ENCODE results near the gene NOXA1. TPM values are rescaled to one million over a fixed set of nuclear protein-coding genes. Genes with fewer than 3 reads are reported as not detected.

NOXA1 gene
- total and polyA plus RNA-seq, 2 of the 8 experiments (the other 6 are each of a cell fraction or from before 2014, with no cell fraction given) = 0.34 to 0.91 TPM

- Histone ChIP-seq H3K27ac (ENCODE audit: low read depth, low read length) (no peak overlapping the region), H3K56ac (replicated peaks; ENCODE audit: insufficient read length, low read depth, low read length) (no peak overlapping the region), H3K23me2 (ENCODE audit: low read depth, low read length) (no peaks in the 10 kb centered on the region), H4K5ac (ENCODE audit: insufficient read length, low read depth, low read length) (no peak overlapping the region), H3K79me2 (ENCODE audit: control insufficient read depth in 1 of 2, insufficient read depth in 2 of 2, low read length in 2 of 2) (peaks cover 0 to 3% of the 10 kb centered on the region in 2 experiments; a peak in 1 of 4 replicates), H2AFZ (ENCODE audit: low read length) (no peak overlapping the region), H3K27me3 (replicated peaks in 1 of 4; ENCODE audit: control insufficient read depth in 3 of 4, extremely low read depth in 1 of 4, insufficient read depth in 3 of 4, low read length in 3 of 4) (no peaks in the 10 kb centered on the region), H3K18ac (ENCODE audit: extremely low read depth, low read length) (no peak overlapping the region), H4K20me1 (replicated peaks in 1 of 2; ENCODE audit: control insufficient read depth in 1 of 2, insufficient read depth in 2 of 2, low read length in 2 of 2) (peaks cover 0 to 3% of the 10 kb centered on the region in 2 experiments), H3K4me3 (ENCODE audit: extremely low read depth in 1 of 4, insufficient read depth in 2 of 4, low read depth in 3 of 4, low read length in 4 of 4) (no peak overlapping the region), H2AK5ac (ENCODE audit: low read depth, low read length) (no peak overlapping the region), H2BK15ac (ENCODE audit: low read length) (no peak overlapping the region), H4K91ac (replicated peaks; ENCODE audit: insufficient read length, low read length) (no peak overlapping the region), H2BK120ac (replicated peaks; ENCODE audit: low read depth, low read length) (no peak overlapping the region), H3K4me1 (replicated peaks in 1 of 4; ENCODE audit: control insufficient read depth in 3 of 4, insufficient read depth in 4 of 4, low read length in 3 of 4) (peaks cover 0 to 5% (median 0%) of the 10 kb centered on the region in 4 experiments; a peak in 2 of 7 replicates), H2BK12ac (ENCODE audit: low read depth, low read length) (no peak overlapping the region), H3K9me3 (ENCODE audit: insufficient read depth in 2 of 2, low read depth in 1 of 2, low read length in 1 of 2) (no peaks in the 10 kb centered on the region), H3K4ac (replicated peaks; ENCODE audit: insufficient read length, low read depth, low read length) (no peak overlapping the region), H3K23ac (ENCODE audit: insufficient read length) (no peak overlapping the region), H2BK20ac (ENCODE audit: low read length) (no peak overlapping the region), H3K9ac (replicated peaks in 1 of 4; ENCODE audit: extremely low read depth in 1 of 4, low read depth in 3 of 4, low read length in 3 of 4) (no peak overlapping the region), H3K36me3 (ENCODE audit: control insufficient read depth in 2 of 4, insufficient read depth in 4 of 4, low read length in 3 of 4) (no peaks in the 10 kb centered on the region), H2BK5ac (ENCODE audit: low read depth, low read length) (no peak overlapping the region), H3K14ac (ENCODE audit: insufficient read length) (no peak overlapping the region), H3K4me2 (ENCODE audit: insufficient read depth in 1 of 2, low read depth in 2 of 2, low read length in 2 of 2) (no peak overlapping the region), H4K8ac (ENCODE audit: extremely low read depth, insufficient read depth, low read length) (peak overlapping the region; percentile 80), H3K79me1 (ENCODE audit: low read depth, low read length) (peaks cover 11% of the 10 kb centered on the region)
- 95% methylated on average over 31 of the region's 45 CpGs; no CpG with 5 or more reads in 1 of the 2 experiments for WGBS, 2 experiments (ENCODE audit: extremely low coverage in 1 of 2, insufficient coverage in 1 of 2, insufficient read length in 1 of 2, insufficient replicate concordance in 2 of 2, low coverage in 1 of 2, low lambda C conversion rate in 2 of 2, missing lambda C conversion rate in 1 of 2)
- FAIRE-seq (no peak), DNase-seq (ENCODE audit: low read depth in 1 of 2, low spot score in 2 of 2) (no peak)
- ChIA-PET POLR2A (ENCODE audit: partially characterized antibody) (no interaction called here), CTCF (ENCODE audit: partially characterized antibody) (interaction anchor here (0.8 to 1.4 kb wide), 4 partner anchors 9 to 130 kb away, joined by 3 to 5 read pairs (median 4); partner anchors contain the start of gene NRARP)
- no peak for TF ChIP-seq MAFK (IDR thresholded peaks at IDR 0.05; ENCODE audit: low read depth, low read length)
- no peak for TF ChIP-seq BACH1 (IDR thresholded peaks at IDR 0.05; ENCODE audit: low read length)
- TF ChIP-seq CTBP2 (IDR thresholded peaks at IDR 0.05; ENCODE audit: borderline replicate concordance, insufficient read depth, insufficient read length, low read length) = no peak
- TF ChIP-seq USF2 (IDR thresholded peaks at IDR 0.05; ENCODE audit: low read length) = no peak
Observed at GRCh38 chr9:137416563-137417151, 6.5 kb upstream of the NOXA1 start.
